BJ (cell line): Measurements from ENCODE around the gene NCLN. TPM values are rescaled to one million over a fixed set of nuclear protein-coding genes. Genes with fewer than 3 reads are reported as not detected.

ENCODE experiments used
- CTCF ChIA-PET: fragments of 350-600 bp; formaldehyde crosslinking; extraction: SDS; loops from one replicate; lab custom pipeline; 2021; ENCODE audit warnings: antibody characterized with exemption, inconsistent platforms; lab: Yijun Ruan, JAX
- POLR2A ChIA-PET: fragments of 300-600 bp; sonication (Branson Sonifier 250); formaldehyde crosslinking; extraction: SDS; loops from one replicate; lab custom pipeline; 2021; ENCODE audit warnings: antibody characterized with exemption; lab: Charles Lee
- DNase-seq: peaks from one replicate; pipeline ENCODE4 v3.0.0-alpha.2; 2011; ENCODE audit warnings: low read depth
- H3K27me3 ChIP-seq: 2 replicates; pipeline ENCODE4 v1.6.0; 2011; ENCODE audit warnings: low read length; ENCODE audit not compliant: control insufficient read depth, insufficient read depth
- H3K36me3 ChIP-seq: 2 replicates; pipeline ENCODE4 v1.5.1; 2011; ENCODE audit warnings: low read length; ENCODE audit not compliant: control insufficient read depth, insufficient read depth
- H3K4me3 ChIP-seq: 2 replicates; pipeline ENCODE4 v1.5.1; 2011; ENCODE audit warnings: low read depth, mild to moderate bottlenecking, control low read depth, low read length
- polyA plus RNA-seq: library from polyadenylated mRNA; depleted of rRNA; stranded (reverse); fragments of >200 nt; gene quantifications from 2 replicates; pipeline ENCODE4 v1.2.3, GENCODE V29; 2011
- TF ChIP-seq, protein P1 (sequence below): IDR thresholded peaks from 2 replicates; pipeline ENCODE4 v1.5.1; 2011; ENCODE audit warnings: low read depth, mild to moderate bottlenecking, control low read depth, inconsistent platforms, low read length, moderate library complexity; ENCODE audit not compliant: insufficient read depth

The NCLN gene
- polyA plus RNA-seq, 1 experiment = 75.8 TPM

DNA sequence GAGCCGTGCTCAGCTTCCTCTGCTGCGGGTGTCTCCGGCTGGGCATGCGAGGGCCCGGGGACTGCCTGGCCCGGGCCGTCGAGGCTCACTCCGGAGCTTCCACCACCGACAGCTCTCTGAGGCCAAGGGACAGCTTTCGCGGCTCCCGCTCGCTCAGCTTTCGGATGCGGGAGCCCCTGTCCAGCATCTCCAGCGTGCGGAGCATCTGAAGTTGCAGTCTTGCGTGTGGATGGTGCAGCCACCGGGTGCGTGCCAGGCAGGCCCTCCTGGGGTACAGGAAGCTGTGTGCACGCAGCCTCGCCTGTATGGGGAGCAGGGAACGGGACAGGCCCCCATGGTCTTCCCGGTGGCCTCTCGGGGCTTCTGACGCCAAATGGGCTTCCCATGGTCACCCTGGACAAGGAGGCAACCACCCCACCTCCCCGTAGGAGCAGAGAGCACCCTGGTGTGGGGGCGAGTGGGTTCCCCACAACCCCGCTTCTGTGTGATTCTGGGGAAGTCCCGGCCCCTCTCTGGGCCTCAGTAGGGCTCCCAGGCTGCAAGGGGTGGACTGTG, 5.9 kb upstream of the NCLN start:
- H3K36me3 ChIP-seq = no peaks in the 10 kb centered on the region
- no peak overlapping the region for H3K4me3 ChIP-seq
- TF ChIP-seq, protein P1, sequence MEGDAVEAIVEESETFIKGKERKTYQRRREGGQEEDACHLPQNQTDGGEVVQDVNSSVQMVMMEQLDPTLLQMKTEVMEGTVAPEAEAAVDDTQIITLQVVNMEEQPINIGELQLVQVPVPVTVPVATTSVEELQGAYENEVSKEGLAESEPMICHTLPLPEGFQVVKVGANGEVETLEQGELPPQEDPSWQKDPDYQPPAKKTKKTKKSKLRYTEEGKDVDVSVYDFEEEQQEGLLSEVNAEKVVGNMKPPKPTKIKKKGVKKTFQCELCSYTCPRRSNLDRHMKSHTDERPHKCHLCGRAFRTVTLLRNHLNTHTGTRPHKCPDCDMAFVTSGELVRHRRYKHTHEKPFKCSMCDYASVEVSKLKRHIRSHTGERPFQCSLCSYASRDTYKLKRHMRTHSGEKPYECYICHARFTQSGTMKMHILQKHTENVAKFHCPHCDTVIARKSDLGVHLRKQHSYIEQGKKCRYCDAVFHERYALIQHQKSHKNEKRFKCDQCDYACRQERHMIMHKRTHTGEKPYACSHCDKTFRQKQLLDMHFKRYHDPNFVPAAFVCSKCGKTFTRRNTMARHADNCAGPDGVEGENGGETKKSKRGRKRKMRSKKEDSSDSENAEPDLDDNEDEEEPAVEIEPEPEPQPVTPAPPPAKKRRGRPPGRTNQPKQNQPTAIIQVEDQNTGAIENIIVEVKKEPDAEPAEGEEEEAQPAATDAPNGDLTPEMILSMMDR = no peak
- no peaks in the 10 kb centered on the region for H3K27me3 ChIP-seq
- POLR2A ChIA-PET = no interaction called here
- no peak for DNase-seq
- CTCF ChIA-PET = no interaction called here

DNA sequence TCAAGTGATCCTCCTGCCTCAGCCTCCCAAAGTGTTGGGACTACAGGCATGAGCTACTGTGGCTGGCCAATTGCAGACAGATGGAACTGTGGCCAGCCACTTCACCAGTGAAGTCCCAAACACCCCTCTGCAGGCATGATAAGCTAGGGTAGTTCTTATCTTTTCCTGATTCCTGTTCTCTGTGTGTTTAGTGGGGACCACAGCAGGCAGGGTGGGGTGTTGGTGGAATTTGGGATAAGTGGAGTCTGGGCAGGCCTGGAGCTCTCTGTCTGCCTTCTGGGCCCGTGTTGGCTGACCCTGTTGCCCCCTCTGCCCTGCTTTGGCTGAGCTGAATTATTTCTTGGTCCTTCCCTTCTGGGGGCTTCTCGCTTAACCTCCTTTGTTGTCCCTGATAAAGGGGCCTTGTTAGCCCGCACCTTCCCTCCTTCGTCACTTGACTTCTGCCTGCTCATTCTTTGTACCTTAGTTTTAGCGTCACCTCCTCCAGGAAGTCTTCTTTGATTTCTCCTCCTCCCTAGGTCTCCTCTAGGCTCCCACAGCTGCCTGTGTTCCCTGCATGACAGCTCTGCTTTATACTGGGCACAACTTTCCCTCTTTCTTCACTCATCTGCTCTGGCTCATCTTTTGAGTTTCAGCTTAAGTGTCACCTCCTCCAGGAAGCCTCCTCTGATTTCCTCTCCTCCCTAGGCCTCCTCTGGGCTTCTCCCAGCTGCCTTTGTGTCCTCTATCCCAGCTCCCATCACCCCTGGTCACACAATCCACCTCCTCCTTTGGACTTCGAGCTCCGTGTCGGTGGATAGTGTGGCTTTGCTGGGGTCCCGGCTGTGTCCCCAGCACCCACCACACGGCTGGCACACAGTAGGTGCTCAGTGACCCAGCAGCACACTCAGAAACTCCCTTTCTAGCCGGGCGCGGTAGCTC, 1.7 kb upstream of the NCLN start:
- Histone ChIP-seq H3K36me3 (no peaks in the 10 kb centered on the region), H3K4me3 (no peak overlapping the region), H3K27me3 (no peaks in the 10 kb centered on the region)
- TF ChIP-seq, protein P1 = no peak
- no peak for DNase-seq
- ChIA-PET POLR2A (no interaction called here), CTCF (interaction anchor here (0.9 to 1.5 kb wide), 4 partner anchors 8 to 75 kb away, joined by 3 to 5 read pairs (median 4); no protein-coding TSS in a partner anchor)

DNA sequence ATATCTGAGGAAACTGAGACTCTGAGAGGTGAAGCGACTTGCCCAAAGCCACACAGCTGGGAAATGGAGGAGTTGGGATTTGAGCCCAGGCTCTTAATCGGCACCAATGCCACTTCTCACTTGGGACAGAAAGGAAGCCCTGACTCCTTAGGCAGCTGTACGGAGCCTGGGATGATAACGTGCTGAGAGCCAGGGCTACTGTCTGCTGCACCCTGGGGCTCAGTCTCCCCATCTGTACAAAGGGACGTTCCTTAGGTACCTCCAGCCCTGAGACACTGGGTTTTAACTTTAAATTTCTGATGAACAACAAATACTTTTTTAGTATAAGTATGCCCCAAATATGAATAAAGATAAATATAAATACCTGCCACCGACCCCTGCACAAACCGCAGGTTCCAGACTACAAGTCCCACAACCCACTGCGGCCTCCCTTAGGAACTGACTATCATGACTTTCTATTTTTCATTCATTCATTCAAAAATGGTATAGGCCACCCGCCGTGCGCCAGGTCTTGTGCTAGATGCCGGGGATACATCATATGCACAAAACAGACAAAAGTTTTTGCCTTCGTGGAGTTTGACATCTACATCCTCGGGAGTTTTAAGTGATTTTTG, 776 bp upstream of the NCLN start:
- TF ChIP-seq, protein P1 = no peak
- no peaks in the 10 kb centered on the region for H3K27me3 ChIP-seq
- peak overlapping the region; percentile 44 for H3K4me3 ChIP-seq
- no peak for DNase-seq
- ChIA-PET POLR2A (no interaction called here), CTCF (interaction anchor here (1.2 to 1.5 kb wide), 4 partner anchors 9 to 234 kb away, joined by 3 to 5 read pairs (median 4); no protein-coding TSS in a partner anchor)
- peaks cover 3% of the 10 kb centered on the region; the same call in 1 of the 2 replicates for H3K36me3 ChIP-seq

DNA sequence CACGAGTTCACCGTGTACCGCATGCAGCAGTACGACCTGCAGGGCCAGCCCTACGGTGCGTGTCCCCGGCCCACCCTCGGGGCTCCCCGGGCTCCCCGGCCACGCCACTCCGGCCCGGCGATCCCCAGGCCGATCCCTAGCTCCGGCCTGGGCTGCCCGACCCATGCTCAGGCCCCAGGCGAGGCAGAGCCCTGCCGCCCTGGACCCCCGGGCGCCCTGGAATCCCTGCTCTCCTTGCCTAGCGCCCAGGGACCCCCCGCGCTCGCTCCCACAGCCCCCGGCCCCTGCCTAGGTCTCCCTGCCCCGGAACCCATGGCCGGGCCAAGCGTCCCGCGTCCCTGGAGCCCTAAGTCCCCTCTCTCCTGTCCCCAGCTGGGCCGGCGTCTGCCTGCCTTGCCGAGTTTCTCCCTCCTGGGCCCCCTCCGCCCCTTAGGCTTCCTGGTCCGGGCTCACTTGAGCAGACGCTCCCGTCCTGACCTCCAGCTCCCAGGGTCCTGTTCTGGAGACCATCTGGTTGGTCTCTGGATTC, 494 bp downstream of the NCLN start:
- no peak for DNase-seq
- Histone ChIP-seq H3K4me3 (peak overlapping the region; percentile 72), H3K27me3 (no peaks in the 10 kb centered on the region), H3K36me3 (peaks cover 3% of the 10 kb centered on the region; the same call in 1 of the 2 replicates)
- TF ChIP-seq, protein P1 = no peak
- POLR2A ChIA-PET = no interaction called here
- CTCF ChIA-PET = interaction anchor here (1.2 to 1.4 kb wide), 3 partner anchors 25 to 235 kb away, joined by 3 to 4 read pairs (median 3); no protein-coding TSS in a partner anchor
